B cell (primary cell): ENCODE measurements around the gene ACP7. TPM values are rescaled to one million over a fixed set of nuclear protein-coding genes. Genes with fewer than 3 reads are reported as not detected.

Experiments
- ATAC-seq: fragments of 200-7000 bp; cut with Tn5 transposase; one replicate; pipeline ENCODE4 v1.10.0; 2021; ENCODE audit warnings: low read depth, mild to moderate bottlenecking, moderate number of reproducible peaks, moderate library complexity
- CTCF ChIA-PET: fragments of 350-600 bp; sonication (Branson Sonifier 250); formaldehyde crosslinking; loops from one replicate; lab custom pipeline; 2021; ENCODE audit warnings: antibody characterized with exemption, inconsistent platforms; lab: Charles Lee
- POLR2A ChIA-PET: fragments of 350-600 bp; sonication (Branson Sonifier 250); formaldehyde crosslinking; loops from one replicate; lab custom pipeline; 2021; ENCODE audit warnings: antibody characterized with exemption; lab: Charles Lee
- DNase-seq: peaks from one replicate; pipeline ENCODE4 v3.0.0; 2013
- H2AFZ ChIP-seq: 2 replicates; pipeline ENCODE4 v1.6.1; 2012; ENCODE audit warnings: mild to moderate bottlenecking, low read depth, low read length; ENCODE audit not compliant: insufficient read depth, poor library complexity, severe bottlenecking
- H3K27ac ChIP-seq, 2 donors: 1 replicate in 1 of 2; 2 replicates in 1 of 2; pipeline ENCODE4 v1.5.1; 2012 to 2013; ENCODE audit warnings: low read length in 2 of 2, mild to moderate bottlenecking in 2 of 2, moderate library complexity in 1 of 2
- H3K27me3 ChIP-seq, 4 experiments: fragments of 200-600 bp in 1 of 4; sonication (generic) in 1 of 4; replicated peaks in 1 of 4; 1 replicate in 2 of 4; 2 replicates in 2 of 4; pipeline versions ENCODE4 v1.6.1 to v1.7.0; 2013 to 2016; ENCODE audit warnings: low read length in 3 of 4, mild to moderate bottlenecking in 2 of 4, mixed read lengths in 1 of 4, moderate library complexity in 1 of 4; ENCODE audit not compliant: insufficient read depth in 4 of 4, control insufficient read depth in 3 of 4; ENCODE audit errors: control extremely low read depth in 1 of 4
- H3K36me3 ChIP-seq, 2 experiments: replicated peaks in 1 of 2; 1 replicate in 1 of 2; 2 replicates in 1 of 2; pipeline versions ENCODE4 v1.6.1 to v1.7.1; 2013; ENCODE audit warnings: low read length in 1 of 2; ENCODE audit not compliant: insufficient read depth in 2 of 2, control insufficient read depth in 1 of 2; ENCODE audit errors: control extremely low read depth in 1 of 2, extremely low read depth in 1 of 2
- H3K4me1 ChIP-seq, 2 donors: fragments of 200-600 bp in 1 of 2; sonication (generic) in 1 of 2; 1 replicate in 1 of 2; 2 replicates in 1 of 2; pipeline versions ENCODE4 v1.5.1 to v1.6.1; 2013 to 2017; ENCODE audit warnings: low read length in 2 of 2; ENCODE audit not compliant: control insufficient read depth in 2 of 2, insufficient read depth in 2 of 2
- H3K4me2 ChIP-seq: replicated peaks from 2 replicates; pipeline ENCODE3; 2012; ENCODE audit warnings: mild to moderate bottlenecking, low read depth, low read length; ENCODE audit not compliant: poor library complexity, severe bottlenecking
- H3K4me3 ChIP-seq, 5 experiments: fragments of 200-600 bp in 1 of 5; sonication (generic) in 1 of 5; 1 replicate in 3 of 5; 2 replicates in 2 of 5; pipeline versions ENCODE4 v1.5.1 to v1.7.0; 2011 to 2016; ENCODE audit warnings: low read length in 4 of 5, mild to moderate bottlenecking in 4 of 5, low read depth in 2 of 5, control low read depth in 1 of 5, moderate library complexity in 1 of 5; ENCODE audit not compliant: insufficient read depth in 1 of 5; ENCODE audit errors: control extremely low read depth in 1 of 5, extremely low read depth in 1 of 5
- H3K79me2 ChIP-seq: fragments of 200-600 bp; sonication (generic); one replicate; pipeline ENCODE4 v1.6.0; 2016; ENCODE audit warnings: low read length; ENCODE audit not compliant: control insufficient read depth, insufficient read depth
- H3K9ac ChIP-seq: fragments of 200-600 bp; sonication (generic); 2 replicates; pipeline ENCODE4 v1.6.1; 2017; ENCODE audit warnings: mild to moderate bottlenecking, low read length, moderate library complexity
- H3K9me3 ChIP-seq, 3 donors: one replicate each; pipeline versions ENCODE4 v1.6.1 to v1.7.1; 2013; ENCODE audit warnings: low read length in 2 of 3; ENCODE audit not compliant: control insufficient read depth in 2 of 3, insufficient read depth in 1 of 3; ENCODE audit errors: control extremely low read depth in 1 of 3
- H4K20me1 ChIP-seq: 2 replicates; pipeline ENCODE4 v1.6.0; 2012; ENCODE audit warnings: mild to moderate bottlenecking, low read length; ENCODE audit not compliant: insufficient read depth, control insufficient read depth, poor library complexity, severe bottlenecking
- H3K27ac Mint-ChIP-seq: one replicate; pipeline ENCODE4 v1.8.0; 2021; ENCODE audit warnings: mixed read lengths
- H3K27me3 Mint-ChIP-seq: one replicate; pipeline ENCODE4 v1.8.0; 2021; ENCODE audit warnings: mixed read lengths
- H3K4me1 Mint-ChIP-seq: one replicate; pipeline ENCODE4 v1.8.0; 2021; ENCODE audit warnings: mixed read lengths
- H3K4me3 Mint-ChIP-seq: one replicate; pipeline ENCODE4 v1.8.0; 2021; ENCODE audit warnings: mixed read lengths
- H3K9me3 Mint-ChIP-seq: one replicate; pipeline ENCODE4 v1.8.0; 2022; ENCODE audit warnings: mixed read lengths; ENCODE audit not compliant: insufficient read depth
- CTCF ChIP-seq: fragments of 200-600 bp; IDR thresholded peaks from one replicate; pipeline ENCODE4 v1.8.0; 2022; ENCODE audit warnings: antibody characterized with exemption, mild to moderate bottlenecking
- EZH2 ChIP-seq: IDR thresholded peaks from 2 replicates; pipeline ENCODE4 v1.6.1; 2012; ENCODE audit warnings: borderline replicate concordance, low read depth, mild to moderate bottlenecking, moderate library complexity, low read length; ENCODE audit not compliant: insufficient read depth, poor library complexity, severe bottlenecking
- WGBS: methylation state at CpG from one replicate; pipeline ENCODE4 v1.1.5; 2013; ENCODE audit warnings: missing lambda C conversion rate; ENCODE audit not compliant: insufficient coverage; 5-methylcytosine and 5-hydroxymethylcytosine counted together
- intact Hi-C: fragments of 100-400 bp; cut with micrococcal nuclease; formaldehyde crosslinking; loops from one replicate; pipeline ENCODE4 v1.10.0; 2022
- polyA plus RNA-seq: library from polyadenylated mRNA; depleted of rRNA; stranded (reverse); fragments of >200 nt; gene quantifications from 2 replicates; pipeline ENCODE4 v1.2.3, GENCODE V29; 2012
- total RNA-seq, 2 donors: library from RNA; stranded (reverse); fragments of 120-200 nt in 1 of 2; gene quantifications; 1 replicate in 1 of 2; 2 replicates in 1 of 2; pipeline versions ENCODE4 v1.2.3 to v1.2.4, GENCODE V29; 2013 to 2022

Gene ACP7
- total and polyA plus RNA-seq, 2 donors (not counting 1 experiment from before 2014, with no cell fraction given), result not detected

- no peak overlapping the region for H3K9ac ChIP-seq
- no peak overlapping the region for H3K4me3 ChIP-seq
- ATAC-seq, result no peak
- H3K4me3 Mint-ChIP-seq, result no peak overlapping the region
- H2AFZ ChIP-seq, result no peak overlapping the region
- peaks cover 3% of the 10 kb centered on the region for H3K9me3 Mint-ChIP-seq
- POLR2A ChIA-PET, result interaction anchor here (0.7 kb wide), 1 partner anchor 306 kb away, joined by 9 read pairs; the partner anchor contains the start of gene SAMD4B
- peaks cover 1 to 4% of the 10 kb centered on the region in 2 donors for H3K4me1 ChIP-seq
- H3K27me3 ChIP-seq, result peaks cover 0 to 2% (median under 1%) of the 10 kb centered on the region in 4 experiments
- no peak for TF ChIP-seq CTCF
- no peak for TF ChIP-seq EZH2
- intact Hi-C loops, result no loop called here
- H3K27me3 Mint-ChIP-seq, result peaks cover 4% of the 10 kb centered on the region
- CTCF ChIA-PET, result no interaction called here
- peaks cover 0 to 6% (median 0%) of the 10 kb centered on the region in 3 donors for H3K9me3 ChIP-seq
- no peak overlapping the region for H3K4me2 ChIP-seq
- H3K27ac ChIP-seq, result no peak overlapping the region
- no peaks in the 10 kb centered on the region for H4K20me1 ChIP-seq
- no peaks in the 10 kb centered on the region for H3K79me2 ChIP-seq
- no peaks in the 10 kb centered on the region for H3K36me3 ChIP-seq
- DNase-seq, result no peak
- H3K27ac Mint-ChIP-seq, result no peak overlapping the region
- H3K4me1 Mint-ChIP-seq, result peaks cover 5% of the 10 kb centered on the region
Observed at GRCh38 chr19:39036581-39036980, 47.6 kb upstream of the ACP7 start.

GRCh38 chr19:39037194-39037593, 47.0 kb upstream of the ACP7 start:
- H3K4me1 ChIP-seq, result no peaks in the 10 kb centered on the region
- no peaks in the 10 kb centered on the region for H3K79me2 ChIP-seq
- H3K27ac Mint-ChIP-seq, result no peak overlapping the region
- H3K27me3 Mint-ChIP-seq, result peaks cover 4% of the 10 kb centered on the region
- H3K36me3 ChIP-seq, result no peaks in the 10 kb centered on the region
- H3K9me3 Mint-ChIP-seq, result peaks cover 3% of the 10 kb centered on the region
- H3K4me1 Mint-ChIP-seq, result peaks cover 3% of the 10 kb centered on the region
- peaks cover 0 to 5% (median 0%) of the 10 kb centered on the region in 3 donors for H3K9me3 ChIP-seq
- ChIA-PET CTCF (no interaction called here), POLR2A (interaction anchor here (0.6 to 0.7 kb wide), 2 partner anchors 305 to 493 kb away, joined by 4 to 9 read pairs; partner anchors contain the start of gene SAMD4B)
- H3K9ac ChIP-seq, result no peak overlapping the region
- no peak overlapping the region for H3K4me2 ChIP-seq
- H2AFZ ChIP-seq, result no peak overlapping the region
- no CpG with 5 or more reads among the region's 2 CpGs for WGBS
- no peak overlapping the region for H3K27ac ChIP-seq
- H4K20me1 ChIP-seq, result no peaks in the 10 kb centered on the region
- H3K4me3 Mint-ChIP-seq, result no peak overlapping the region
- TF ChIP-seq CTCF (no peak), EZH2 (no peak)
- DNase-seq, result no peak
- intact Hi-C loops, result no loop called here
- no peaks in the 10 kb centered on the region for H3K27me3 ChIP-seq
- no peak overlapping the region for H3K4me3 ChIP-seq
- no peak for ATAC-seq
